Measurements from ENCODE around the gene RAB31.

- TF ChIP-seq, protein P1, sequence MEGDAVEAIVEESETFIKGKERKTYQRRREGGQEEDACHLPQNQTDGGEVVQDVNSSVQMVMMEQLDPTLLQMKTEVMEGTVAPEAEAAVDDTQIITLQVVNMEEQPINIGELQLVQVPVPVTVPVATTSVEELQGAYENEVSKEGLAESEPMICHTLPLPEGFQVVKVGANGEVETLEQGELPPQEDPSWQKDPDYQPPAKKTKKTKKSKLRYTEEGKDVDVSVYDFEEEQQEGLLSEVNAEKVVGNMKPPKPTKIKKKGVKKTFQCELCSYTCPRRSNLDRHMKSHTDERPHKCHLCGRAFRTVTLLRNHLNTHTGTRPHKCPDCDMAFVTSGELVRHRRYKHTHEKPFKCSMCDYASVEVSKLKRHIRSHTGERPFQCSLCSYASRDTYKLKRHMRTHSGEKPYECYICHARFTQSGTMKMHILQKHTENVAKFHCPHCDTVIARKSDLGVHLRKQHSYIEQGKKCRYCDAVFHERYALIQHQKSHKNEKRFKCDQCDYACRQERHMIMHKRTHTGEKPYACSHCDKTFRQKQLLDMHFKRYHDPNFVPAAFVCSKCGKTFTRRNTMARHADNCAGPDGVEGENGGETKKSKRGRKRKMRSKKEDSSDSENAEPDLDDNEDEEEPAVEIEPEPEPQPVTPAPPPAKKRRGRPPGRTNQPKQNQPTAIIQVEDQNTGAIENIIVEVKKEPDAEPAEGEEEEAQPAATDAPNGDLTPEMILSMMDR (IDR thresholded peaks at IDR 0.05 in 8 of 11, conservative IDR thresholded peaks at IDR 0.05 in 3 of 11) = no peak
- TF ChIP-seq POLR2AphosphoS5 (IDR thresholded peaks at IDR 0.05) (no peak), POLR2A (IDR thresholded peaks at IDR 0.05) (no peak)
Observed at GRCh38 chr18:9905401-9905922, 197.4 kb downstream of the RAB31 start.
